IMR-90 (cell line): ENCODE results near the gene EDEM1.

Source experiments
- CHD1 ChIP-seq: IDR thresholded peaks from 2 replicates; pipeline ENCODE4 v1.6.1; 2012; ENCODE audit warnings: low read depth, low read length, improper control_type of control experiment
- CTCF ChIP-seq: conservative IDR thresholded peaks from 2 replicates; pipeline ENCODE4 v1.5.1; 2012; ENCODE audit warnings: mild to moderate bottlenecking, low read depth, low read length, improper control_type of control experiment
- ELK1 ChIP-seq: fragments of 150-350 bp; IDR thresholded peaks from 2 replicates; pipeline ENCODE4 v1.6.1; 2016; ENCODE audit warnings: low read depth, mild to moderate bottlenecking, low read length, moderate library complexity, borderline replicate concordance
- FOS ChIP-seq: fragments of 150-350 bp; IDR thresholded peaks from 2 replicates; pipeline ENCODE4 v1.6.1; 2016; ENCODE audit warnings: low read depth, low read length
- MAFK ChIP-seq: IDR thresholded peaks from 2 replicates; pipeline ENCODE4 v1.6.1; 2012; ENCODE audit warnings: low read depth, low read length, improper control_type of control experiment
- MXI1 ChIP-seq: IDR thresholded peaks from 2 replicates; pipeline ENCODE4 v1.6.1; 2012; ENCODE audit warnings: low read depth, mild to moderate bottlenecking, low read length, moderate library complexity, borderline replicate concordance
- POLR2A ChIP-seq: IDR thresholded peaks from 2 replicates; pipeline ENCODE4 v1.6.1; 2012; ENCODE audit warnings: mild to moderate bottlenecking, low read depth, low read length
- RAD21 ChIP-seq: IDR thresholded peaks from 2 replicates; pipeline ENCODE4 v1.6.1; 2012; ENCODE audit warnings: low read length, improper control_type of control experiment
- RFX5 ChIP-seq: IDR thresholded peaks from 2 replicates; pipeline ENCODE4 v1.8.0; 2012; ENCODE audit warnings: low read depth, mild to moderate bottlenecking, low read length, moderate library complexity

GRCh38 chr3:5235655-5236054 lies 48.1 kb downstream of the EDEM1 start:
- TF ChIP-seq ELK1 (no peak), POLR2A (no peak), CTCF (no peak), RAD21 (no peak), CHD1 (no peak), FOS (no peak), MXI1 (no peak), RFX5 (no peak), MAFK (no peak)
